Neural progenitor cell (in vitro differentiated cells): Measurements from ENCODE around the gene KLKB1. TPM values are rescaled to one million over a fixed set of nuclear protein-coding genes. Genes with fewer than 3 reads are reported as not detected.
A peak's percentile ranks its signal among the peaks of the same experiment; 100 is the strongest.

Experiments
- DNase-seq: peaks from one replicate; pipeline ENCODE4 v3.0.0-alpha.2; 2016; ENCODE audit warnings: low spot score
- H2AFZ ChIP-seq: fragments of 200-600 bp; sonication (generic); replicated peaks from 2 replicates; pipeline ENCODE4 v1.6.1; 2016; ENCODE audit warnings: antibody characterized with exemption
- H3F3A ChIP-seq: fragments of 200-600 bp; sonication (generic); 2 replicates; pipeline ENCODE4 v1.6.1; 2016; ENCODE audit warnings: antibody characterized with exemption, low read depth
- H3K27ac ChIP-seq: fragments of 200-600 bp; sonication (generic); 2 replicates; pipeline ENCODE4 v1.5.1; 2016; ENCODE audit warnings: mild to moderate bottlenecking
- H3K27me3 ChIP-seq: fragments of 200-600 bp; sonication (generic); 2 replicates; pipeline ENCODE4 v1.6.1; 2016; ENCODE audit warnings: mild to moderate bottlenecking, moderate library complexity
- H3K36me3 ChIP-seq: fragments of 200-600 bp; sonication (generic); 2 replicates; pipeline ENCODE4 v1.5.1; 2016
- H3K4me1 ChIP-seq: fragments of 200-600 bp; sonication (generic); 2 replicates; pipeline ENCODE4 v1.6.1; 2016; ENCODE audit warnings: mixed run types
- H3K4me2 ChIP-seq: fragments of 200-600 bp; sonication (generic); 2 replicates; pipeline ENCODE4 v1.6.1; 2016
- H3K4me3 ChIP-seq: fragments of 200-600 bp; sonication (generic); 2 replicates; pipeline ENCODE4 v1.5.1; 2016
- H3K79me2 ChIP-seq: fragments of 200-600 bp; sonication (generic); 2 replicates; pipeline ENCODE4 v1.6.1; 2016; ENCODE audit warnings: low read depth
- H3K9ac ChIP-seq: fragments of 200-600 bp; sonication (generic); 2 replicates; pipeline ENCODE4 v1.6.1; 2016
- H3K9me3 ChIP-seq: fragments of 200-600 bp; sonication (generic); 2 replicates; pipeline ENCODE4 v1.5.1; 2016; ENCODE audit warnings: low read depth
- H4K20me1 ChIP-seq: fragments of 200-600 bp; sonication (generic); 2 replicates; pipeline ENCODE4 v1.6.1; 2016; ENCODE audit warnings: low read depth
- H3K27ac Mint-ChIP-seq: 3 replicates; pipeline ENCODE4 v1.8.0; 2021; ENCODE audit warnings: mixed read lengths
- H3K27me3 Mint-ChIP-seq: 2 replicates; pipeline ENCODE4 v1.8.0; 2022; ENCODE audit warnings: low read depth, mild to moderate bottlenecking, inconsistent platforms, moderate library complexity, mixed read lengths; ENCODE audit not compliant: insufficient read depth
- H3K36me3 Mint-ChIP-seq: 3 replicates; pipeline ENCODE4 v1.8.0; 2021; ENCODE audit warnings: mixed read lengths
- H3K4me1 Mint-ChIP-seq: 3 replicates; pipeline ENCODE4 v1.8.0; 2021; ENCODE audit warnings: mixed read lengths
- H3K4me3 Mint-ChIP-seq: 3 replicates; pipeline ENCODE4 v1.8.0; 2021; ENCODE audit warnings: mild to moderate bottlenecking, moderate library complexity, mixed read lengths
- H3K9me3 Mint-ChIP-seq: 3 replicates; pipeline ENCODE4 v1.8.0; 2020; ENCODE audit warnings: mixed read lengths
- CTCF ChIP-seq: fragments of 200-600 bp; sonication (generic); IDR thresholded peaks from 2 replicates; pipeline ENCODE4 v1.5.1; 2017; ENCODE audit warnings: antibody characterized with exemption, mild to moderate bottlenecking
- EZH2 ChIP-seq: fragments of 200-600 bp; sonication (generic); IDR thresholded peaks from 2 replicates; pipeline ENCODE4 v1.6.1; 2017; ENCODE audit warnings: antibody characterized with exemption, mild to moderate bottlenecking, moderate library complexity
- EZH2phosphoT487 ChIP-seq: fragments of 200-600 bp; sonication (generic); IDR thresholded peaks from 2 replicates; pipeline ENCODE4 v1.6.1; 2017; ENCODE audit warnings: antibody characterized with exemption
- total RNA-seq: library from RNA; depleted of rRNA; stranded (reverse); fragments of >200 nt; gene quantifications from 2 replicates; pipeline ENCODE4 v1.2.3, GENCODE V29; 2015; ENCODE audit warnings: low replicate concordance

The KLKB1 gene
- total RNA-seq, 1 donor from 2014 or later, result 0.39 TPM

DNA sequence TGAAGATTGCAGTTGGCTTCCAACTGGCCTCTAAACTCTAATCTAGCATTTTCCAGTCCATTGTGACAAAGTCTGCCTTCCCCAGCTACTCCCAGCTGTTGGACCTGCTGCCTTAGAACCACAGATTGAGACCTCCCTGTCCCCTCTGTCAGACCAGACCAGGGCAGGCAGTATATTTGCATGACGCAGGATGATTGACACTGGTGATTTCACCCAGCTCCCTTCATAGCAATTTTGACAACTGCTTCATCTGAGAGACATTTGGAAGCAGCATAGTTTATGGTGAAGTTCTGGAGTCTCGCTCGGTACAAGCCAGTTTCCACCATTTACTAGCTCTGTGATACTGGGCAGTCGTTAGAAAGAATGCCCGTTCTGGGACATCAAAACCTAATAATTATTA is 33.5 kb upstream of the KLKB1 start:
- TF ChIP-seq EZH2 (no peak), CTCF (no peak), EZH2phosphoT487 (no peak)
- Histone ChIP-seq H3K27ac (no peak overlapping the region), H3K4me1 (peaks cover 21% of the 10 kb centered on the region), H3K9ac (no peak overlapping the region), H4K20me1 (no peaks in the 10 kb centered on the region), H3K4me3 (no peak overlapping the region), H2AFZ (no peak overlapping the region), H3K36me3 (no peaks in the 10 kb centered on the region), H3K79me2 (no peaks in the 10 kb centered on the region), H3K27me3 (no peaks in the 10 kb centered on the region), H3K9me3 (no peaks in the 10 kb centered on the region), H3K4me2 (no peak overlapping the region), H3F3A (peaks cover 30% of the 10 kb centered on the region)
- DNase-seq, result no peak
- Mint-ChIP-seq H3K27ac (no peak overlapping the region), H3K27me3 (peaks cover 9% of the 10 kb centered on the region), H3K9me3 (no peaks in the 10 kb centered on the region), H3K4me3 (peak overlapping the region; percentile 43), H3K4me1 (peaks cover 24% of the 10 kb centered on the region), H3K36me3 (peaks cover 16% of the 10 kb centered on the region)

GRCh38 chr4:186196063-186196462 is 31.2 kb upstream of the KLKB1 start:
- Mint-ChIP-seq H3K4me3 (no peak overlapping the region), H3K36me3 (peaks cover 16% of the 10 kb centered on the region)
- H4K20me1 ChIP-seq, result no peaks in the 10 kb centered on the region

GRCh38 chr4:186200516-186200915 is 26.8 kb upstream of the KLKB1 start:
- Histone ChIP-seq H3K9ac (no peak overlapping the region), H3K4me3 (no peak overlapping the region), H3K4me2 (no peak overlapping the region), H3K27ac (no peak overlapping the region), H3K27me3 (no peaks in the 10 kb centered on the region), H2AFZ (no peak overlapping the region), H3K9me3 (no peaks in the 10 kb centered on the region), H3K36me3 (no peaks in the 10 kb centered on the region), H3F3A (peaks cover 12% of the 10 kb centered on the region), H3K4me1 (no peaks in the 10 kb centered on the region), H4K20me1 (no peaks in the 10 kb centered on the region), H3K79me2 (no peaks in the 10 kb centered on the region)
- no peak overlapping the region for H3K27ac Mint-ChIP-seq
- peaks cover 5% of the 10 kb centered on the region for H3K4me1 Mint-ChIP-seq
- peaks cover 14% of the 10 kb centered on the region for H3K36me3 Mint-ChIP-seq
- no peak overlapping the region for H3K4me3 Mint-ChIP-seq
- DNase-seq, result peak; percentile 39
- no peak for TF ChIP-seq EZH2phosphoT487
- TF ChIP-seq EZH2, result no peak
- TF ChIP-seq CTCF, result no peak
- H3K9me3 Mint-ChIP-seq, result no peaks in the 10 kb centered on the region
- no peaks in the 10 kb centered on the region for H3K27me3 Mint-ChIP-seq

More at GRCh38 chr4:186196063-186196462, 31.2 kb upstream of the KLKB1 start:
- no peak overlapping the region for H2AFZ ChIP-seq
- no peaks in the 10 kb centered on the region for H3K9me3 ChIP-seq
- no peaks in the 10 kb centered on the region for H3K9me3 Mint-ChIP-seq
- peaks cover 9% of the 10 kb centered on the region for H3K27me3 Mint-ChIP-seq
- no peak overlapping the region for H3K27ac ChIP-seq
- H3F3A ChIP-seq, result peaks cover 20% of the 10 kb centered on the region
- H3K79me2 ChIP-seq, result no peaks in the 10 kb centered on the region
- no peak overlapping the region for H3K27ac Mint-ChIP-seq
- no peaks in the 10 kb centered on the region for H3K36me3 ChIP-seq
- TF ChIP-seq CTCF, result no peak
- TF ChIP-seq EZH2phosphoT487, result no peak
- no peak for TF ChIP-seq EZH2
- peaks cover 13% of the 10 kb centered on the region for H3K4me1 Mint-ChIP-seq
- peaks cover 9% of the 10 kb centered on the region for H3K4me1 ChIP-seq
- no peak overlapping the region for H3K4me2 ChIP-seq
- DNase-seq, result no peak
- H3K9ac ChIP-seq, result no peak overlapping the region
- H3K27me3 ChIP-seq, result no peaks in the 10 kb centered on the region
- no peak overlapping the region for H3K4me3 ChIP-seq
